Limb (tissue), 2 donors: ENCODE results near the gene ELMOD3.
"Not testable (repeated sequence)": the region's sequence is repeated elsewhere in the genome, so short reads cannot be mapped to it uniquely, and the experiment has no call there.

ENCODE experiments used
- DNase-seq, 2 donors: peaks; one replicate each; pipeline ENCODE4 v3.0.0-alpha.2; 2016; ENCODE audit errors: extremely low spot score in 2 of 2

ELMOD3 gene

GRCh38 chr2:85329181-85329651 lies 25.4 kb upstream of the ELMOD3 start:
- DNase-seq, result no peak

- not testable (repeated sequence) for DNase-seq
These were observed 24.9 kb upstream of the ELMOD3 start for GRCh38 chr2:85329701-85330100.

GRCh38 chr2:85330839-85331636 lies 23.5 kb upstream of the ELMOD3 start:
- no peak for DNase-seq

- not testable (repeated sequence) for DNase-seq
These were observed 20.7 kb upstream of the ELMOD3 start for GRCh38 chr2:85333877-85334276.

GRCh38 chr2:85334928-85335327 lies 19.6 kb upstream of the ELMOD3 start:
- no peak for DNase-seq

GRCh38 chr2:85340034-85340892 lies 14.3 kb upstream of the ELMOD3 start:
- DNase-seq, result no peak

GRCh38 chr2:85341269-85342029 lies 13.1 kb upstream of the ELMOD3 start:
- no peak for DNase-seq

GRCh38 chr2:85342156-85342555 lies 12.4 kb upstream of the ELMOD3 start:
- DNase-seq, result no peak

- not testable (repeated sequence) for DNase-seq
These were observed 11.2 kb upstream of the ELMOD3 start for GRCh38 chr2:85343207-85343895.

GRCh38 chr2:85344356-85344954 lies 10.1 kb upstream of the ELMOD3 start:
- no peak for DNase-seq

- DNase-seq, result no peak
These were observed 7.0 kb upstream of the ELMOD3 start for GRCh38 chr2:85347599-85347998.

GRCh38 chr2:85353876-85354285 lies 688 bp upstream of the ELMOD3 start:
- no peak for DNase-seq

GRCh38 chr2:85355073-85355410 lies 473 bp downstream of the ELMOD3 start:
- no peak for DNase-seq

- DNase-seq, result no peak
These were observed 952 bp downstream of the ELMOD3 start for GRCh38 chr2:85355521-85355920.

GRCh38 chr2:85356186-85356585 lies 1.6 kb downstream of the ELMOD3 start:
- no peak for DNase-seq

GRCh38 chr2:85357736-85358135 lies 3.2 kb downstream of the ELMOD3 start:
- no peak for DNase-seq

- DNase-seq, result not testable (repeated sequence)
These were observed 8.3 kb downstream of the ELMOD3 start for GRCh38 chr2:85362653-85363387.

GRCh38 chr2:85367180-85367579 lies 12.6 kb downstream of the ELMOD3 start:
- no peak for DNase-seq

GRCh38 chr2:85368921-85369320 lies 14.4 kb downstream of the ELMOD3 start:
- no peak for DNase-seq

- DNase-seq, result no peak
These were observed 14.9 kb downstream of the ELMOD3 start for GRCh38 chr2:85369500-85369899.
